Ascending aorta (tissue), 2 donors: Measurements from ENCODE around the gene DHX34. TPM values are rescaled to one million over a fixed set of nuclear protein-coding genes. Genes with fewer than 3 reads are reported as not detected.
"Not testable (repeated sequence)": the region's sequence is repeated elsewhere in the genome, so short reads cannot be mapped to it uniquely, and the experiment has no call there.

Experiments used
- DNase-seq, 2 donors: peaks; one replicate each; pipeline ENCODE4 v3.0.0-alpha.2; 2019; ENCODE audit warnings: low spot score in 2 of 2
- H3K27ac ChIP-seq, 2 donors: fragments of 200-600 bp; sonication (generic); one replicate each; pipeline ENCODE4 v1.5.1; 2016 to 2017; ENCODE audit warnings: mild to moderate bottlenecking in 1 of 2
- H3K27me3 ChIP-seq: fragments of 200-600 bp; sonication (generic); one replicate; pipeline ENCODE4 v1.5.1; 2017
- H3K36me3 ChIP-seq, 2 donors: fragments of 200-600 bp; sonication (generic); one replicate each; pipeline ENCODE4 v1.5.1; 2016
- H3K4me1 ChIP-seq, 2 donors: fragments of 200-600 bp; sonication (generic); one replicate each; pipeline ENCODE4 v1.5.1; 2016 to 2017; ENCODE audit warnings: mild to moderate bottlenecking in 1 of 2
- H3K4me3 ChIP-seq, 2 donors: fragments of 200-600 bp; sonication (generic); one replicate each; pipeline ENCODE4 v1.5.1; 2016 to 2017; ENCODE audit warnings: mild to moderate bottlenecking in 1 of 2
- H3K9me3 ChIP-seq, 2 donors: fragments of 200-600 bp; sonication (generic); one replicate each; pipeline ENCODE4 v1.5.1; 2016
- intact Hi-C: fragments of 100-400 bp; cut with DNase I; formaldehyde crosslinking; loops from one replicate; pipeline ENCODE4 v1.15.1; 2023
- total RNA-seq: library from RNA; depleted of rRNA; stranded (reverse); fragments of >200 nt; gene quantifications from one replicate; pipeline ENCODE4 v1.1.0, GENCODE V29; 2016
- TF ChIP-seq, protein P1 (sequence below), 3 experiments: fragments of 200-600 bp in 2 of 3; fragments of 450-650 bp in 1 of 3; sonication (generic) in 2 of 3; IDR thresholded peaks; one replicate each; pipeline ENCODE4 v1.5.1; 2016 to 2019; ENCODE audit warnings: antibody characterized with exemption in 3 of 3, mild to moderate bottlenecking in 1 of 3, moderate library complexity in 1 of 3

DHX34 gene
- total RNA-seq, 1 donor from 2014 or later = 8.0 TPM

DNA sequence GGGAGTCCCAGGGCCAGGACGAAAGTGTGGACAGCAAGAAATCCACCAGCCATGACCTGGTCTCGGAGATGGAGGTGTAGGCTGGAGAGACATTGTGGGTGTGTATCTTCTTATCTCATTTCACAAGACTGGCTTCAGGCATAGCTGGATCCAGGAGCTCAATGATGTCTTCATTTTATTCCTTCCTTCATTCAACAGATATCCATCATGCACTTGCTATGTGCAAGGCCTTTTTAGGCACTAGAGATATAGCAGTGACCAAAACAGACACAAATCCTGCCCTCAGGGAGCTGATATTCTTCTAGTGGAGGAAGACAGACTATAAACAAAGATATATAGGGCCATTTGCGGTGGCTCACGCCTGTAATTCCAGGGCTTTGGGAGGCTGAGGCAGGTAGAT lies 7.4 kb upstream of the DHX34 start:
- intact Hi-C loops = no loop called here

DNA sequence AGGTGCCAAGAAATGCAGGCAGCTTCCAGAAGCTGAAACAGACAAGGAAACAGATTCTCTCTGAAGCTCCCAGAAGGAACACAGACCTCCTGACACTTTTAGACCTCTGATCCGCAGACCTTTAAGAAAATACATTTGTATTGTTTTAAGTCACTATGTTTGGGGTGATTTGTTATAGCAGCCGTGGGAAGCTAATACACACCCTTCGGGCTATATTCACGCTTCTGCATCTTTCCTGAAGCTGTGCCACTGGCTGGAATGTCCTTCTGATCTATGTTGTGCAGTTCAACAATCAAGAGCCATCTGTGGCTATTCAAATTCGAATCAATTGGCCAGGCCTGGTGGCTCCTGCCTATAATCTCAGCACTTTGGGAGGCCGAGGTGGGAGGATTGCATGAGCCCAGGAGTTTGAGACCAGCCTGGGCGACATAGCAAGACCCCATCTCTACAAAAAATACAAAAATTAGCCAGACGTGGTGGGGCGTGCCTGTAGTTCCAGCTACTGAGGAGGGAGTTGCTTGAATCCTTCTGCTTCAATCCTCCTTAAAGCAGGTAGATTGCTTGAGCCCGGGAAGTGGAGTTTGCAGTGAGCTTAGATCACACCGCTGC lies 5.8 kb upstream of the DHX34 start:
- H3K27ac ChIP-seq = no peak overlapping the region
- intact Hi-C loops = no loop called here
- no peaks in the 10 kb centered on the region for H3K27me3 ChIP-seq
- no peaks in the 10 kb centered on the region for H3K4me1 ChIP-seq
- H3K4me3 ChIP-seq = no peak overlapping the region
- H3K9me3 ChIP-seq = no peaks in the 10 kb centered on the region
- no peaks in the 10 kb centered on the region for H3K36me3 ChIP-seq
- TF ChIP-seq, protein P1, sequence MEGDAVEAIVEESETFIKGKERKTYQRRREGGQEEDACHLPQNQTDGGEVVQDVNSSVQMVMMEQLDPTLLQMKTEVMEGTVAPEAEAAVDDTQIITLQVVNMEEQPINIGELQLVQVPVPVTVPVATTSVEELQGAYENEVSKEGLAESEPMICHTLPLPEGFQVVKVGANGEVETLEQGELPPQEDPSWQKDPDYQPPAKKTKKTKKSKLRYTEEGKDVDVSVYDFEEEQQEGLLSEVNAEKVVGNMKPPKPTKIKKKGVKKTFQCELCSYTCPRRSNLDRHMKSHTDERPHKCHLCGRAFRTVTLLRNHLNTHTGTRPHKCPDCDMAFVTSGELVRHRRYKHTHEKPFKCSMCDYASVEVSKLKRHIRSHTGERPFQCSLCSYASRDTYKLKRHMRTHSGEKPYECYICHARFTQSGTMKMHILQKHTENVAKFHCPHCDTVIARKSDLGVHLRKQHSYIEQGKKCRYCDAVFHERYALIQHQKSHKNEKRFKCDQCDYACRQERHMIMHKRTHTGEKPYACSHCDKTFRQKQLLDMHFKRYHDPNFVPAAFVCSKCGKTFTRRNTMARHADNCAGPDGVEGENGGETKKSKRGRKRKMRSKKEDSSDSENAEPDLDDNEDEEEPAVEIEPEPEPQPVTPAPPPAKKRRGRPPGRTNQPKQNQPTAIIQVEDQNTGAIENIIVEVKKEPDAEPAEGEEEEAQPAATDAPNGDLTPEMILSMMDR (IDR thresholded peaks at IDR 0.05) = no peak
- DNase-seq = no peak

More for the DNA sequence above, 7.4 kb upstream of the DHX34 start:
- Histone ChIP-seq H3K4me3 (no peak overlapping the region), H3K9me3 (no peaks in the 10 kb centered on the region), H3K36me3 (no peaks in the 10 kb centered on the region), H3K27ac (no peak overlapping the region), H3K4me1 (no peaks in the 10 kb centered on the region), H3K27me3 (no peaks in the 10 kb centered on the region)
- no peak for DNase-seq
- TF ChIP-seq, protein P1 (IDR thresholded peaks at IDR 0.05) = no peak

DNA sequence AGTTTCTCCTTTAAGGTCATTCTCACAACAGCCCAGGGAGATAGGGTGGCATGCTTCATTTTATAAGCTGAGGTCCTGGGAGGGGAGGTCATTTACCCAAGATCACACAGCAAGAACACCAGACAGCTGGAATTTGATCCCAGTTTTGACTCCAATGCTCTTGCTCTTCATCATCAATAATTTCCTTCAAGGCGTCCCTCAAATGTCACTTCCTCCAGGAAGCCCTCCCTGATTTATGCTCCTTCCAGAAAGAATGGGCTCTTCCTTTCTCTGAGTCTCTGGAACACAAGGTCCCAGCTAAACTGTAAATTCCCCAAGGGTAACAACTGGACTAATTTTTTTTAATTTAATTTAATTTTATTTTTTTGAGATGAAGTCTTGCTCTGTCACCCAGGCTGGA lies 4.7 kb upstream of the DHX34 start:
- intact Hi-C loops = no loop called here
- H3K4me1 ChIP-seq = peaks cover 0 to 3% of the 10 kb centered on the region in 2 donors
- TF ChIP-seq, protein P1 (IDR thresholded peaks at IDR 0.05) = no peak
- H3K36me3 ChIP-seq = no peaks in the 10 kb centered on the region
- H3K27ac ChIP-seq = no peak overlapping the region
- no peaks in the 10 kb centered on the region for H3K9me3 ChIP-seq
- H3K27me3 ChIP-seq = no peaks in the 10 kb centered on the region
- no peak overlapping the region for H3K4me3 ChIP-seq
- DNase-seq = no peak

DNA sequence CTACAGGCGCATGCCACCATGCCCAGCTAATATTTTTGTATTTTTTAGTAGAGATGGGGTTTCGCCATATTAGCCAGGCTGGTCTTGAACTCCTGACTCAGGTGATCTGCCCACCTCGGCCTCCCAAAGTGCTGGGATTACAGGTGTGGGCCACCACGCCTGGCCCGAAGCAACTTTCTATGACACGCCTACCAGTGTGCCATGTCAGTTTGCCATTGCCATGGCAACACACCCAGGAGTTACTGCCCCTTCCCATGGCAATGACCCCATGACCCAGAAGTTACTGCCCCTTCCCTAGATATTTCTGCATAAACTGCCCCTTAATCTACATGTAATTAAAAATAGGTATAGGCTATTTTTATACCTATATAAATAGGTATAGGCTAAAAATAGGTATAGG lies 3.1 kb upstream of the DHX34 start:
- intact Hi-C loops, H3K27ac ChIP-seq, H3K36me3 ChIP-seq, H3K9me3 ChIP-seq, DNase-seq, H3K27me3 ChIP-seq, H3K4me3 ChIP-seq: not testable (repeated sequence)
- H3K4me1 ChIP-seq = peaks cover 0 to 12% of the 10 kb centered on the region in 2 donors

DNA sequence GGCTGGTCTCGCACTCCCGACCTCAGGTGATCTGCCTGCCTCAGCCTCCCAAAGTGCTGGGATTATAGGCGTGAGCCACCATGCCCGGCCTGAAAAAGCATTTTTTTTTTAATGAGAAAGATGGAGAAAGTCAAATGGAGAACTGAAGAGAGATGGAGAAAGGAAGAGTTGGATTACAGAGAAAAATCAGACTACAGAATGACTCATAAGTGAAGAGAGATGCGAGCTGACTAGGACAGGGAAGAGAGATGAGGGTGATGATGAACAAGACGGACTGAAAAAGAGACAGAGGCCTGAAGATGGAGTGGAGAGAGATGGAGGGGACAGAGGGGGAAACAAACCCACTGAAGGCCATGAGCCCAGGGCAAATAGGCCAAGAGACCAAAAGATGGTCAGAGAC lies 1.5 kb downstream of the DHX34 start:
- DNase-seq = no peak

DNA sequence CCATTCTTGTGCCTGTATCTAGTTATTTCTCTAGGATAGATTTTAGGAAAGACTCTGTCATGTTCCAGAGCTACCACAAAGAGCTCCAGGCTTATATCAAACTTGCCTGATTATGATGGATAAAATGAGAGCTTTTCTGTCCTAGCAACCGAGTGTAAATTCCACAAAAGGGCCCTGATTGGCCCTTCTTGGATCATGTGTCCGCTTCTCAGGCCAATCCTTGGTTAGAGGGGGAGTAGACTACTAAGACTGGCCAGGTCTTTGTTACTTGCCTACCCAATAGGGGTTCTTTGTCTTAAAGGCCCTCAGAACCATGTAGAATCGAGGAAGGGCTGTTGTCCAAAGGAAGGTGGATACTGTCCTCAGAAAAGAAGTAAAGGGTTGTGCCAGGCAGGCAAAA lies 2.4 kb downstream of the DHX34 start:
- H3K4me1 ChIP-seq = peaks cover 0 to 12% of the 10 kb centered on the region in 2 donors
- no peak overlapping the region for H3K4me3 ChIP-seq
- no peaks in the 10 kb centered on the region for H3K27me3 ChIP-seq
- peaks cover 30 to 40% of the 10 kb centered on the region in 2 donors for H3K36me3 ChIP-seq
- DNase-seq = no peak
- intact Hi-C loops = no loop called here
- H3K9me3 ChIP-seq = no peaks in the 10 kb centered on the region
- H3K27ac ChIP-seq = no peak overlapping the region
- TF ChIP-seq, protein P1 (IDR thresholded peaks at IDR 0.05) = no peak

More for the DNA sequence above, 1.5 kb downstream of the DHX34 start:
- Histone ChIP-seq H3K4me3 (no peak overlapping the region), H3K36me3 (peaks cover 21 to 31% of the 10 kb centered on the region in 2 donors), H3K27me3 (no peaks in the 10 kb centered on the region), H3K4me1 (peaks cover 0 to 12% of the 10 kb centered on the region in 2 donors), H3K9me3 (no peaks in the 10 kb centered on the region), H3K27ac (no peak overlapping the region)
- intact Hi-C loops = no loop called here
- TF ChIP-seq, protein P1 (IDR thresholded peaks at IDR 0.05) = no peak
